D721Med (cell line): ENCODE measurements around the gene CNNM4.

Experiments used
- DNase-seq: peaks from one replicate; pipeline ENCODE4 v3.0.0; 2011; ENCODE audit warnings: low spot score; ENCODE audit not compliant: insufficient read length
- FAIRE-seq: peaks from 2 replicates; lab custom pipeline; 2011; peaks lifted over from hg19 to GRCh38; lab: Jason Lieb, UNC
- TF ChIP-seq, protein P1 (sequence below): IDR thresholded peaks from 2 replicates; pipeline ENCODE4 v1.5.1; 2012; ENCODE audit warnings: mild to moderate bottlenecking, control low read depth; ENCODE audit not compliant: insufficient read depth; ENCODE audit errors: missing control alignments

Gene CNNM4

GRCh38 chr2:96760036-96760985 is at the start of gene CNNM4:
TSS of gene CNNM4 (plus strand) at chr2:96760902. CDS start at chr2:96761000, 98 bp downstream.
- peak; percentile 91 for DNase-seq
- no peak for FAIRE-seq
- TF ChIP-seq, protein P1, sequence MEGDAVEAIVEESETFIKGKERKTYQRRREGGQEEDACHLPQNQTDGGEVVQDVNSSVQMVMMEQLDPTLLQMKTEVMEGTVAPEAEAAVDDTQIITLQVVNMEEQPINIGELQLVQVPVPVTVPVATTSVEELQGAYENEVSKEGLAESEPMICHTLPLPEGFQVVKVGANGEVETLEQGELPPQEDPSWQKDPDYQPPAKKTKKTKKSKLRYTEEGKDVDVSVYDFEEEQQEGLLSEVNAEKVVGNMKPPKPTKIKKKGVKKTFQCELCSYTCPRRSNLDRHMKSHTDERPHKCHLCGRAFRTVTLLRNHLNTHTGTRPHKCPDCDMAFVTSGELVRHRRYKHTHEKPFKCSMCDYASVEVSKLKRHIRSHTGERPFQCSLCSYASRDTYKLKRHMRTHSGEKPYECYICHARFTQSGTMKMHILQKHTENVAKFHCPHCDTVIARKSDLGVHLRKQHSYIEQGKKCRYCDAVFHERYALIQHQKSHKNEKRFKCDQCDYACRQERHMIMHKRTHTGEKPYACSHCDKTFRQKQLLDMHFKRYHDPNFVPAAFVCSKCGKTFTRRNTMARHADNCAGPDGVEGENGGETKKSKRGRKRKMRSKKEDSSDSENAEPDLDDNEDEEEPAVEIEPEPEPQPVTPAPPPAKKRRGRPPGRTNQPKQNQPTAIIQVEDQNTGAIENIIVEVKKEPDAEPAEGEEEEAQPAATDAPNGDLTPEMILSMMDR, result no peak

DNA sequence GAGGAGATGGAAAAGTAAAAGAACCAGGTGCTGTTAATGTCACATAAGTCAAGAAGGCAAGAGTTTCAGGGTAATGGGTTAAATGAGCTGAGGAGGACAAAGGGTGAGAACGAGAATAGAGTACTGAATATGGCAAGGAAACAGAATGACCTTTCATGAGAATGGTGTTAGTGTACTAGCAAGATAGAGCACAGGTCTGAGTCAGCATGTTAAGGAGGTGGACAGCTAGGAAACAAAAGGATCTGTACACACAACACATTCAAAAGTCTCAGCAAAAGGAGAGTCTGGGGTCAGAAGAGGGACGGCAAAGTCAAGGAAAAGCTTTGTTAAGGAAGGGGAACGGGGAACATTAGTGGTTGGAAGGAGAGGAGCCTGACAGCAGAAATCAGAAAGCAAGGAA is 49.7 kb upstream of the CNNM4 start:
- TF ChIP-seq, protein P1, result no peak
- FAIRE-seq (no peak), DNase-seq (no peak)

GRCh38 chr2:96715658-96716057 is 45.0 kb upstream of the CNNM4 start:
- FAIRE-seq (no peak), DNase-seq (no peak)

GRCh38 chr2:96716388-96716787 is 44.3 kb upstream of the CNNM4 start:
- DNase-seq (no peak), FAIRE-seq (no peak)
- TF ChIP-seq, protein P1, result no peak

More at GRCh38 chr2:96715658-96716057, 45.0 kb upstream of the CNNM4 start:
- TF ChIP-seq, protein P1, result no peak

DNA sequence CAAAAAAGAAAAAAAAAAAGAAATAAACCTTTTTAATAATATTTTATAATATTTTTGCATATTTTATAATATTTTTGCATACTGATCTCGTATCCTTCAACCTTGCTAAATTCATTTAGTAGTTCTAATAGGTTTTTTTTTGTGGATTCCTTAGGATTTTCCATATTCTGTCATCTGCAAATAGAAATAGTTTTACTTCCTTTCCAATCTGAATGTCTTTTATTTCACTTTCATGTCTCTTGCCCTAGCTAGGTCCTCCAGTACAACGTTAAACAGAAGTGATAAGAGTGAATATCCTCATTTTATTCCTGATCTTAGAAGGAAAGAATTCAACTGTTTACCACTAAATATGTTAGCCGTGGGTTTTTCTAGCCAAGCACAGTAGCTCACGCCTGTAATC is 34.6 kb upstream of the CNNM4 start:
- DNase-seq (no peak), FAIRE-seq (no peak)
- TF ChIP-seq, protein P1, result no peak

GRCh38 chr2:96727431-96727830 is 33.3 kb upstream of the CNNM4 start:
- DNase-seq (no peak), FAIRE-seq (no peak)
- TF ChIP-seq, protein P1, result no peak

DNA sequence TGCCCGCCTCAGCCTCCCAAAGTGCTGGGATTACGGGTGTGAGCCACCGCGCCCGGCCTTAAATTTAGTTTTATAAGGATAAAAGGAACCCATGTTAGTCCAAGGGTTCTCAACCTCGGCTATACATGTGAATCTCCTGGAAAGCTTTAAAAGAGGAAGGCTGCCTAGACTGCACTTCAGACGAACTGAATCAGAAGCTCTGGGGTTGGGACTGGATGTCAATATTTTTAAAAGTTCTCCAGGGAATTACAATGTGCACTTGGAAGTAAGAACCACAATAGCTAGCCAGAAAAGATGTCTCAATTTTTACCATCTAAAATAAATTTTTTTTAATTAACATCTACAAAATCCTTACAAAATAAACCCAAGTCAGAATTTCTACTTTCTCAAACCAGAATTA is 31.0 kb upstream of the CNNM4 start:
- FAIRE-seq (no peak), DNase-seq (no peak)
- TF ChIP-seq, protein P1, result no peak
